ENCODE results near the gene NKX1-1. TPM values are rescaled to one million over a fixed set of nuclear protein-coding genes. Genes with fewer than 3 reads are reported as not detected.

The NKX1-1 gene
- total RNA-seq, 1 donor from 2014 or later, result not detected

GRCh38 chr4:1370321-1371124 is 35.7 kb downstream of the NKX1-1 start:
- no peak for DNase-seq

- no peak for DNase-seq
These were observed 36.7 kb downstream of the NKX1-1 start for GRCh38 chr4:1369479-1370079.

- DNase-seq, result no peak
These were observed 37.2 kb downstream of the NKX1-1 start for GRCh38 chr4:1369091-1369450.

GRCh38 chr4:1368421-1369090 is 37.7 kb downstream of the NKX1-1 start:
- no peak for DNase-seq

- DNase-seq, result no peak
These were observed 38.3 kb downstream of the NKX1-1 start for GRCh38 chr4:1367936-1368289.

- DNase-seq, result no peak
These were observed 38.9 kb downstream of the NKX1-1 start for GRCh38 chr4:1367230-1367935.

GRCh38 chr4:1366371-1367229 is 39.6 kb downstream of the NKX1-1 start:
- DNase-seq, result no peak

- DNase-seq, result no peak
These were observed 40.7 kb downstream of the NKX1-1 start for GRCh38 chr4:1365271-1366178.

GRCh38 chr4:1364748-1365147 is 41.5 kb downstream of the NKX1-1 start:
- DNase-seq, result no peak

GRCh38 chr4:1364217-1364616 is 42.0 kb downstream of the NKX1-1 start:
- no peak for DNase-seq

- no peak for DNase-seq
These were observed 42.7 kb downstream of the NKX1-1 start for GRCh38 chr4:1363513-1363912.

- DNase-seq, result no peak
These were observed 43.7 kb downstream of the NKX1-1 start for GRCh38 chr4:1362521-1362920.

- no peak for DNase-seq
These were observed 44.2 kb downstream of the NKX1-1 start for GRCh38 chr4:1362046-1362445.

GRCh38 chr4:1361431-1361830 is 44.8 kb downstream of the NKX1-1 start:
- no peak for DNase-seq

GRCh38 chr4:1360423-1361283 is 45.6 kb downstream of the NKX1-1 start:
- DNase-seq, result no peak

GRCh38 chr4:1359976-1360375 is 46.3 kb downstream of the NKX1-1 start:
- DNase-seq, result no peak

- DNase-seq, result no peak
These were observed 47.1 kb downstream of the NKX1-1 start for GRCh38 chr4:1359144-1359501.

GRCh38 chr4:1358421-1359143 is 47.7 kb downstream of the NKX1-1 start:
- DNase-seq, result no peak

All from dermis blood vessel endothelial cell (primary cell).